ENCODE measurements around the gene PNPLA7. TPM values are rescaled to one million over a fixed set of nuclear protein-coding genes. Genes with fewer than 3 reads are reported as not detected.
"Not testable (repeated sequence)": the region's sequence is repeated elsewhere in the genome, so short reads cannot be mapped to it uniquely, and the experiment has no call there.

Gene PNPLA7
- total and polyA plus RNA-seq, 7 experiments from 2014 or later = 2.7 to 28.9 (median 9.0) TPM

DNA sequence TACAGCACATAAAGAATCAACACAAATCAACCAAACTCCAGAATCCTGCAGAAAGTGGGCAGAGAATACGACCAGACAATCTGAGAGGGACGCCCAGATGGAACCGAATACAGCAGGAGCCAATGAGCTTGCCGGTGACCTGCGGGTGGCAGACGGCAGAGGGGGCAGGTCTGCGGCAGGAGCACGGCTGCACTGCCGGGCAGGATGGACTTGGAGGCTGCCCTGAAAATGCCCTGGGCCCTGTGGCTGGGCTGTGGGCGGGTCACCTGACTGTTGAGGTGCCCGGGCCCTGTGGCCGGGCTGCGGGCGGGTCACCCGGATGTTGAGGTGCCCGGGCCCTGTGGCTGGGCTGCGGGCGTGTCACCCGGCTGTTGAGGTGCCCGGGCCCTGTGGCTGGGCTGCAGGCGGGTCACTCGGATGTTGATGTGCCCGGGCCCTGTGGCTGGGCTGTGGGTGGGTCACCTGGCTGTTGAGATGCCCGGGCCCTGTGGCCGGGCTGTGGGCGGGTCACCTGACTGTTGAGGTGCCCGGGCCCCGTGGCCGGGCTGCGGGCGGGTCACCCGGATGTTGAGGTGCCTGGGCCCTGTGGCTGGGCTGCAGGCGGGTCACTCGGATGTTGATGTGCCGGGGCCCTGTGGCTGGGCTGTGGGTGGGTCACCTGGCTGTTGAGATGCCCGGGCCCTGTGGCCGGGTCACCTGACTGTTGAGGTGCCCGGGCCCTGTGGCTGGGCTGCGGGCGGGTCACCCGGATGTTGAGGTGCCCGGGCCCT is 36.2 kb downstream of the PNPLA7 start:
- H3K9me3 Mint-ChIP-seq; H3K36me3 Mint-ChIP-seq; H3K4me1 ChIP-seq (ENCODE audit: control insufficient read depth in 2 of 2, insufficient read depth in 2 of 2, low read length in 2 of 2); H3K27me3 Mint-ChIP-seq; H3K9me3 ChIP-seq (ENCODE audit: control insufficient read depth in 2 of 3, low read length in 3 of 3); ATAC-seq; H3K36me3 ChIP-seq (ENCODE audit: control insufficient read depth in 2 of 3, insufficient read depth in 3 of 3, low read length in 3 of 3); H3K27me3 ChIP-seq (ENCODE audit: control insufficient read depth in 2 of 2, insufficient read depth in 2 of 2, low read length in 2 of 2); DNase-seq; H3K4me3 Mint-ChIP-seq; H3K27ac ChIP-seq (ENCODE audit: low read depth, low read length); intact Hi-C loops (cut with micrococcal nuclease); POLR2A ChIA-PET; H3K4me1 Mint-ChIP-seq; H3K4me3 ChIP-seq (ENCODE audit: low read length): not testable (repeated sequence)
- CTCF ChIA-PET = interaction anchor here (0.7 kb wide), 1 partner anchor 190 kb away, joined by 3 read pairs; no protein-coding TSS in a partner anchor
- H3K27ac Mint-ChIP-seq = peak overlapping the region in 4 of 9 donors; percentile 44 to 53 (median 48)

DNA sequence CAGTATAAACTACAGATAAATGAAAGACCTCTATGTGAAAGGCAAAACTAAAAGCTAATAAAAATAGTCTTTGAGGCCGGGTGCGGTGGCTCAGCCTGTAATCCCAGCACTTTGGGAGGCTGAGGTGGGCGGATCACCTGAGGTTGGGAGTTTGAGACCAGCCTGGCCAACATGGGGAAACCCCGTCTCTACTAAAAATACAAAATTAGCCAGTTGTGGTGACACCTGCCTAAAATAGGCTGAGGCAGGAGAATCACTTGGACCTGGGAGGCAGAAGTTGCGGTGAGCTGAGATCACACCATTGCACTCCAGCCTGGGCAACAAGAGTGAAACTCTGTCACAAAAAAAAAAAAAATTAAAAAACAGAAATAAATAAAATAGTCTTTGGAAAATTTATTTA is 37.1 kb downstream of the PNPLA7 start:
- H3K27ac Mint-ChIP-seq = peak overlapping the region in 1 of 9 donors; percentile 74
- H3K4me1 ChIP-seq (ENCODE audit: control insufficient read depth in 2 of 2, insufficient read depth in 2 of 2, low read length in 2 of 2); H3K4me3 ChIP-seq (ENCODE audit: low read length); H3K4me3 Mint-ChIP-seq; H3K27me3 Mint-ChIP-seq; H3K9me3 Mint-ChIP-seq; H3K27me3 ChIP-seq (ENCODE audit: control insufficient read depth in 2 of 2, insufficient read depth in 2 of 2, low read length in 2 of 2); ATAC-seq; H3K9me3 ChIP-seq (ENCODE audit: control insufficient read depth in 2 of 3, low read length in 3 of 3); DNase-seq; H3K27ac ChIP-seq (ENCODE audit: low read depth, low read length); intact Hi-C loops (cut with micrococcal nuclease); H3K36me3 Mint-ChIP-seq; H3K36me3 ChIP-seq (ENCODE audit: control insufficient read depth in 2 of 3, insufficient read depth in 3 of 3, low read length in 3 of 3); POLR2A ChIA-PET; H3K4me1 Mint-ChIP-seq: not testable (repeated sequence)
- CTCF ChIA-PET = interaction anchor here (0.7 kb wide), 1 partner anchor 189 kb away, joined by 3 read pairs; no protein-coding TSS in a partner anchor

DNA sequence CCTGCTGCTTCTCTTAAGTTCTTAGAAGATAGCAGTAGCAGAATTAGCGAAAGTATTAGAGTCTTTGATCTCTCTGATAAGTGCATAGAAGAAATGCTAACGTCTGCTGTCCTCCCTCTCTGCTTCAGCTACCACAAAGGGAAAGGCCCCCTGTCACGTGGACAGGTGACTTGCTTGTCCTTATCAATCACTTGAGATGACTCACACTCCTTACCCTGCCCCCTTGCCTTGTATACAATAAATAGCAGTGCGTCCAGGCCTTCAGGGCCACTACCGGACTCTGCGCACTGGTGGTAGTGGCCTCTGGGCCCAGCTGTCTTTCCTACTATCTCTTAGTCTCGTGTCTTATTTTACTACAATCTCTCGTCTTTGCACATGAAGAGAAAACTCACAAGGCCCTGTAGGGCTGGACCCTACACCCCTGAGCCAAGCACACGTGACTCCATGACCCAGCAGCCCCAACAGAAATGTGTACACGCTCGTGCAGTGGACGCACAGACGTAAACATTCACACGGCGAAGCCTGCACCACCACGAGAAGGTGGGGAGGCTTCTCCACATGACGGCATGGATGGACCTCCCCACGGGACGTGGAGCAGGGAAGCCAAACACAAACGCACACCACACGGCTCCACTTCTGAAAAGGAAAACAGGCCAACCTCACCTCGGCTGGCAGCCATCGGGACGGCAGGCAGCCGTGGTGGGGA is 38.3 kb downstream of the PNPLA7 start:
- no peaks in the 10 kb centered on the region for H3K9me3 ChIP-seq (ENCODE audit: control insufficient read depth in 2 of 3, low read length in 3 of 3)
- no peaks in the 10 kb centered on the region for H3K4me1 ChIP-seq (ENCODE audit: control insufficient read depth in 2 of 2, insufficient read depth in 2 of 2, low read length in 2 of 2)
- no peak overlapping the region for H3K27ac ChIP-seq (ENCODE audit: low read depth, low read length)
- no peak overlapping the region for H3K27ac Mint-ChIP-seq
- no peaks in the 10 kb centered on the region for H3K27me3 Mint-ChIP-seq
- intact Hi-C loops (cut with micrococcal nuclease) = no loop called here
- peak in 1 of 9 donors; percentile 3 for DNase-seq
- no peak for ATAC-seq
- H3K36me3 Mint-ChIP-seq = peaks cover 0 to 5% (median 0%) of the 10 kb centered on the region in 5 donors
- H3K4me3 ChIP-seq (ENCODE audit: low read length) = no peak overlapping the region
- H3K4me1 Mint-ChIP-seq = peaks cover 0 to 9% (median 5%) of the 10 kb centered on the region in 7 donors
- no peaks in the 10 kb centered on the region for H3K36me3 ChIP-seq (ENCODE audit: control insufficient read depth in 2 of 3, insufficient read depth in 3 of 3, low read length in 3 of 3)
- ChIA-PET CTCF (no interaction called here), POLR2A (no interaction called here)
- H3K4me3 Mint-ChIP-seq = no peak overlapping the region
- H3K27me3 ChIP-seq (ENCODE audit: control insufficient read depth in 2 of 2, insufficient read depth in 2 of 2, low read length in 2 of 2) = no peaks in the 10 kb centered on the region
- H3K9me3 Mint-ChIP-seq = peaks cover 0 to 1% (median 0%) of the 10 kb centered on the region in 11 donors

DNA sequence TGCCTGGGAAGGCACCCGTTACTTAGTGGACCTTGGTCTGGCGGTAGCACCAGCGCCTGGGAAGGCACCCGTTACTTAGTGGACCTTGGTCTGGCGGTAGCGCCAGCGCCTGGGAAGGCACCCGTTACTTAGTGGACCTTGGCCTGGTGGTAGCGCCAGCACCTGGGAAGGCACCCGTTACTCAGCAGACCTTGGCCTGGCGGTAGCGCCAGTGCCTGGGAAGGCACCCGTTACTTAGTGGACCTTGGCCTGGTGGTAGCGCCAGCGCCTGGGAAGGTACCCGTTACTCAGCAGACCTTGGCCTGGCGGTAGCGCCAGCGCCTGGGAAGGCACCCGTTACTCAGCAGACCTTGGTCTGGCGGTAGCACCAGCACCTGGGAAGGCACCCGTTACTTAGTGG is 39.1 kb downstream of the PNPLA7 start:
- H3K27ac Mint-ChIP-seq; POLR2A ChIA-PET; H3K9me3 Mint-ChIP-seq; H3K27ac ChIP-seq (ENCODE audit: low read depth, low read length); H3K4me3 Mint-ChIP-seq; H3K4me1 Mint-ChIP-seq; CTCF ChIA-PET; H3K36me3 ChIP-seq (ENCODE audit: control insufficient read depth in 2 of 3, insufficient read depth in 3 of 3, low read length in 3 of 3); ATAC-seq; H3K4me1 ChIP-seq (ENCODE audit: control insufficient read depth in 2 of 2, insufficient read depth in 2 of 2, low read length in 2 of 2); H3K4me3 ChIP-seq (ENCODE audit: low read length); DNase-seq; H3K9me3 ChIP-seq (ENCODE audit: control insufficient read depth in 2 of 3, low read length in 3 of 3); intact Hi-C loops (cut with micrococcal nuclease); H3K27me3 ChIP-seq (ENCODE audit: control insufficient read depth in 2 of 2, insufficient read depth in 2 of 2, low read length in 2 of 2); H3K36me3 Mint-ChIP-seq; H3K27me3 Mint-ChIP-seq: not testable (repeated sequence)

DNA sequence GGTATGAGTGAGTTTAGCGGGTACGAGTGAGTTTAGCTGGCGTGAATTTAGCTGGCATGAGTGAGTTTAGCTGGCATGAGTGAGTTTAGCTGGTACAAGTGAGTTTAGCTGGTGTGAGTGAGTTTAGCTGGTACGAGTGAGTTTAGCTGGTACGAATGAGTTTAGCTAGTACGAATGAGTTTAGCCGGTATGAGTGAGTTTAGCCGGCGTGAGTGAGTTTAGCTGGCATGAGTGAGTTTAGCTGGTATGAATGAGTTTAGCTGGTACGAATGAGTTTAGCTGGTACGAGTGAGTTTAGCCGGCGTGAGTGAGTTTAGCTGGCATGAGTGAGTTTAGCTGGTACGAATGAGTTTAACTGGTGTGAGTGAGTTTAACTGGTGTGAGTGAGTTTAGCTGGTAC is 41.0 kb downstream of the PNPLA7 start:
- intact Hi-C loops (cut with micrococcal nuclease) = no loop called here
- H3K27me3 Mint-ChIP-seq = no peaks in the 10 kb centered on the region
- CTCF ChIA-PET = interaction anchor here (0.6 to 1.2 kb wide), 2 partner anchors 12 to 183 kb away, joined by 3 to 4 read pairs; no protein-coding TSS in a partner anchor

DNA sequence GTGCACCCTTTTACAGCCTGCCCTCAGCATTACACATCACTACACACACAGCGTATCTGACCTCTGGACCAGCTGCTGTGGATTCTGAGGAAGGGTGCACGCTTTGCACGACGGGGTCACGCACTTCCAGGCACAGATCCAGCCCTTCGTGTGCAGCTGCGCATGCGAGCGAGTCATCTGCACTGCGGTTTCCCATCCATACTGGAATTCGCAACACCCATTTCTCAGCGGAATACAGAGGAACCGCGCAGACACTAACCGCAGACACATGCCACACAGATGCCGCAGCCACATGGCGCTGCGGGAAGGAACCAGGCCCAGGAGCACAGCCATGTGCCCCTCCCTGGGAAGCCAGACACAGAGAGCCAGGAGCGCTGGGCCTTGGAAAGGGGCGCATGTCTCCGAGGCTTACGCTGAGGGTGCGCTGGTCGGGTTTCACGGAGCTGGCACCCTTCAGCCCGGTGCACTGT is 43.5 kb downstream of the PNPLA7 start:
- H3K27ac Mint-ChIP-seq = no peak overlapping the region
- Histone ChIP-seq H3K27ac (ENCODE audit: low read depth, low read length) (no peak overlapping the region), H3K27me3 (ENCODE audit: control insufficient read depth in 2 of 2, insufficient read depth in 2 of 2, low read length in 2 of 2) (no peaks in the 10 kb centered on the region), H3K4me1 (ENCODE audit: control insufficient read depth in 2 of 2, insufficient read depth in 2 of 2, low read length in 2 of 2) (no peaks in the 10 kb centered on the region), H3K9me3 (ENCODE audit: control insufficient read depth in 2 of 3, low read length in 3 of 3) (no peaks in the 10 kb centered on the region), H3K36me3 (ENCODE audit: control insufficient read depth in 2 of 3, insufficient read depth in 3 of 3, low read length in 3 of 3) (no peaks in the 10 kb centered on the region), H3K4me3 (ENCODE audit: low read length) (no peak overlapping the region)
- H3K4me3 Mint-ChIP-seq = no peak overlapping the region
- peaks cover 0 to 7% (median 1%) of the 10 kb centered on the region in 7 donors for H3K4me1 Mint-ChIP-seq
- intact Hi-C loops (cut with micrococcal nuclease) = no loop called here
- DNase-seq = no peak
- H3K27me3 Mint-ChIP-seq = no peaks in the 10 kb centered on the region
- POLR2A ChIA-PET = no interaction called here
- ATAC-seq = no peak
- CTCF ChIA-PET = no interaction called here
- H3K36me3 Mint-ChIP-seq = peaks cover 0 to 3% (median 0%) of the 10 kb centered on the region in 5 donors
- peaks cover 0 to 8% (median 0%) of the 10 kb centered on the region in 11 donors for H3K9me3 Mint-ChIP-seq

More for the DNA sequence above, 41.0 kb downstream of the PNPLA7 start:
- POLR2A ChIA-PET = no interaction called here
- H3K9me3 Mint-ChIP-seq = peaks cover 0 to 1% (median 0%) of the 10 kb centered on the region in 11 donors
- no peak overlapping the region for H3K4me3 Mint-ChIP-seq
- peaks cover 0 to 5% (median 0%) of the 10 kb centered on the region in 5 donors for H3K36me3 Mint-ChIP-seq
- Histone ChIP-seq H3K4me3 (ENCODE audit: low read length) (no peak overlapping the region), H3K4me1 (ENCODE audit: control insufficient read depth in 2 of 2, insufficient read depth in 2 of 2, low read length in 2 of 2) (no peaks in the 10 kb centered on the region), H3K36me3 (ENCODE audit: control insufficient read depth in 2 of 3, insufficient read depth in 3 of 3, low read length in 3 of 3) (no peaks in the 10 kb centered on the region), H3K9me3 (ENCODE audit: control insufficient read depth in 2 of 3, low read length in 3 of 3) (no peaks in the 10 kb centered on the region), H3K27ac (ENCODE audit: low read depth, low read length) (no peak overlapping the region), H3K27me3 (ENCODE audit: control insufficient read depth in 2 of 2, insufficient read depth in 2 of 2, low read length in 2 of 2) (no peaks in the 10 kb centered on the region)
- H3K4me1 Mint-ChIP-seq = peaks cover 0 to 9% (median 5%) of the 10 kb centered on the region in 7 donors
- DNase-seq = no peak
- ATAC-seq = no peak
- peak overlapping the region in 4 of 9 donors; percentile 4 to 33 (median 15) for H3K27ac Mint-ChIP-seq

All from naive thymus-derived CD4-positive, alpha-beta T cell (primary cell).